Upper lobe of left lung (tissue), 6 donors: ENCODE data around the gene ZNF597. TPM values are rescaled to one million over a fixed set of nuclear protein-coding genes. Genes with fewer than 3 reads are reported as not detected.

Source experiments
- ATAC-seq, 2 donors: fragments of 200-7000 bp; cut with Tn5 transposase; one replicate each; pipeline ENCODE4 v1.9.1; 2022; ENCODE audit warnings: mild to moderate bottlenecking in 2 of 2, moderate library complexity in 2 of 2; ENCODE audit not compliant: low FRiP score in 2 of 2
- DNase-seq, 2 donors: peaks; one replicate each; pipeline ENCODE4 v3.0.0-alpha.2; 2019 to 2020
- H3K27ac ChIP-seq, 4 donors: fragments of 200-600 bp; sonication (generic); one replicate each; pipeline ENCODE4 v1.5.1; 2016 to 2019
- H3K27me3 ChIP-seq, 4 donors: fragments of 200-600 bp; sonication (generic); one replicate each; pipeline ENCODE4 v1.5.1; 2017 to 2019
- H3K36me3 ChIP-seq, 4 donors: fragments of 200-600 bp; sonication (generic); one replicate each; pipeline ENCODE4 v1.5.1; 2016 to 2019
- H3K4me1 ChIP-seq, 4 donors: fragments of 200-600 bp; sonication (generic); one replicate each; pipeline ENCODE4 v1.5.1; 2018 to 2019
- H3K4me3 ChIP-seq, 4 donors: fragments of 200-600 bp; sonication (generic); one replicate each; pipeline ENCODE4 v1.5.1; 2017 to 2019; ENCODE audit warnings: mild to moderate bottlenecking in 2 of 4, moderate library complexity in 1 of 4
- H3K9me3 ChIP-seq, 4 donors: fragments of 200-600 bp; sonication (generic); one replicate each; pipeline ENCODE4 v1.5.1; 2018 to 2019
- CTCF ChIP-seq, 6 experiments: fragments of 450-650 bp in 4 of 6; fragments of 200-600 bp in 2 of 6; sonication (generic) in 2 of 6; IDR thresholded peaks; one replicate each; pipeline ENCODE4 v1.5.1; 2016 to 2019; ENCODE audit warnings: antibody characterized with exemption in 6 of 6
- EP300 ChIP-seq, 4 donors: sonication (generic); formaldehyde crosslinking; IDR thresholded peaks; one replicate each; pipeline ENCODE4 v1.5.1; 2017; ENCODE audit warnings: antibody characterized with exemption in 4 of 4, control low read depth in 2 of 4
- POLR2A ChIP-seq, 4 donors: fragments of 450-650 bp; IDR thresholded peaks; one replicate each; pipeline ENCODE4 v1.5.1; 2016 to 2017; ENCODE audit warnings: antibody characterized with exemption in 4 of 4, mild to moderate bottlenecking in 2 of 4
- POLR2AphosphoS5 ChIP-seq, 2 donors: sonication (generic); formaldehyde crosslinking; IDR thresholded peaks; one replicate each; pipeline ENCODE4 v1.5.1; 2017; ENCODE audit warnings: antibody characterized with exemption in 2 of 2
- WGBS, 2 donors: methylation state at CpG; one replicate each; pipeline ENCODE4 v1.1.5; 2017 to 2018; 5-methylcytosine and 5-hydroxymethylcytosine counted together
- total RNA-seq, 6 donors: library from RNA; depleted of rRNA in 4 of 6; stranded (reverse); fragments of >200 nt in 4 of 6; gene quantifications; one replicate each; pipeline versions ENCODE4 v1.1.0 to v1.2.1, GENCODE V29; 2016 to 2021
- donor health status: DM: no; HTN: no; CAD: no; lungs with moderate emphysema.
- donor health status: DM: no; HTN: yes; CAD: no; lungs with severe emphysema.

The ZNF597 gene
- total RNA-seq, 6 donors from 2014 or later = 0.78 to 7.7 (median 4.6) TPM

- TF ChIP-seq POLR2A (IDR thresholded peaks at IDR 0.05) (no peak), CTCF (IDR thresholded peaks at IDR 0.05) (no peak), POLR2AphosphoS5 (IDR thresholded peaks at IDR 0.05) (no peak)
- Histone ChIP-seq H3K4me3 (no peak overlapping the region), H3K4me1 (no peaks in the 10 kb centered on the region), H3K27ac (no peak overlapping the region), H3K27me3 (no peaks in the 10 kb centered on the region), H3K9me3 (no peaks in the 10 kb centered on the region), H3K36me3 (peaks cover 36 to 83% (median 72%) of the 10 kb centered on the region in 4 donors)
- 82 to 92% methylated on average over 11 to 29 of the region's 30 CpGs for WGBS, 2 donors
- DNase-seq (peak in 1 of 2 donors; percentile 65), ATAC-seq (no peak)
Observed at GRCh38 chr16:3484318-3485096, 41.2 kb upstream of the ZNF597 start.

- no peak for DNase-seq
- ATAC-seq = no peak
- Histone ChIP-seq H3K36me3 (peaks cover 36 to 86% (median 76%) of the 10 kb centered on the region in 4 donors), H3K4me1 (no peaks in the 10 kb centered on the region), H3K27me3 (no peaks in the 10 kb centered on the region), H3K4me3 (no peak overlapping the region), H3K27ac (no peak overlapping the region), H3K9me3 (no peaks in the 10 kb centered on the region)
- 95 to 96% methylated on average over 18 of the region's 18 CpGs for WGBS, 2 donors
- TF ChIP-seq POLR2AphosphoS5 (IDR thresholded peaks at IDR 0.05) = no peak
- no peak for TF ChIP-seq CTCF (IDR thresholded peaks at IDR 0.05)
- no peak for TF ChIP-seq EP300 (IDR thresholded peaks at IDR 0.05)
- TF ChIP-seq POLR2A (IDR thresholded peaks at IDR 0.05) = no peak
Observed at GRCh38 chr16:3482659-3483241, 39.4 kb upstream of the ZNF597 start.

- WGBS, 2 donors = 93 to 95% methylated on average over 32 of the region's 32 CpGs
- no peaks in the 10 kb centered on the region for H3K4me1 ChIP-seq
- no peak overlapping the region for H3K4me3 ChIP-seq
- DNase-seq = peak in 1 of 2 donors; percentile 57
- no peak overlapping the region for H3K27ac ChIP-seq
- no peaks in the 10 kb centered on the region for H3K27me3 ChIP-seq
- TF ChIP-seq POLR2A (IDR thresholded peaks at IDR 0.05) (no peak), POLR2AphosphoS5 (IDR thresholded peaks at IDR 0.05) (no peak)
- ATAC-seq = no peak
- H3K36me3 ChIP-seq = peaks cover 36 to 83% (median 74%) of the 10 kb centered on the region in 4 donors
- no peaks in the 10 kb centered on the region for H3K9me3 ChIP-seq
Observed at GRCh38 chr16:3481696-3482658, 38.7 kb upstream of the ZNF597 start.

GRCh38 chr16:3480901-3481695, 37.8 kb upstream of the ZNF597 start:
- ATAC-seq = no peak
- H3K27me3 ChIP-seq = no peaks in the 10 kb centered on the region
- H3K4me1 ChIP-seq = no peaks in the 10 kb centered on the region
- WGBS, 2 donors = 76 to 78% methylated on average over 14 to 18 of the region's 18 CpGs
- H3K36me3 ChIP-seq = peaks cover 36 to 78% (median 66%) of the 10 kb centered on the region in 4 donors
- no peak for DNase-seq
- H3K4me3 ChIP-seq = no peak overlapping the region
- H3K27ac ChIP-seq = no peak overlapping the region
- H3K9me3 ChIP-seq = no peaks in the 10 kb centered on the region
- no peak for TF ChIP-seq POLR2A (IDR thresholded peaks at IDR 0.05)
- TF ChIP-seq POLR2AphosphoS5 (IDR thresholded peaks at IDR 0.05) = no peak
- TF ChIP-seq CTCF (IDR thresholded peaks at IDR 0.05) = no peak
- TF ChIP-seq EP300 (IDR thresholded peaks at IDR 0.05) = no peak
